SJCRH30 (cell line): ENCODE results near the gene BRAP. TPM values are rescaled to one million over a fixed set of nuclear protein-coding genes. Genes with fewer than 3 reads are reported as not detected.

Experiments used
- total RNA-seq: library from RNA; depleted of rRNA; stranded (reverse); fragments of >200 nt; shearing (Covaris generic); gene quantifications from 2 replicates; pipeline ENCODE4 v1.2.3, GENCODE V29; 2014; rRNA removed

The BRAP gene
- total RNA-seq, 1 experiment from 2014 or later: 20.2 TPM

Other genes starting within 250 kb of the BRAP start
- 25.2 and 38.2 TPM in 2 replicates for gene ATXN2, start 86.6 kb downstream of the BRAP start, total RNA-seq
- 10.1 and 11.5 TPM in 2 replicates for gene ACAD10, start 97 bp upstream of the BRAP start, total RNA-seq
- gene ALDH2, start 81.0 kb upstream of the BRAP start, total RNA-seq: 0.79 and 2.0 TPM in 2 replicates
- gene MAPKAPK5, start 156.3 kb upstream of the BRAP start, total RNA-seq: 43.3 and 50.3 TPM in 2 replicates